Endothelial cell of umbilical vein (primary cell): ENCODE measurements around the gene E2F2. TPM values are rescaled to one million over a fixed set of nuclear protein-coding genes. Genes with fewer than 3 reads are reported as not detected.
"Not testable (repeated sequence)": the region's sequence is repeated elsewhere in the genome, so short reads cannot be mapped to it uniquely, and the experiment has no call there.

Experiments used
- BruUV-seq: library from RNA; stranded (reverse); fragments of 400-500 nt; replicated peaks from 2 replicates; lab custom pipeline; 2021; lab: Mats Ljungman, UMichigan
- CTCF ChIA-PET: fragments of 300-600, 350-600 bp; sonication (Branson Sonifier 250); formaldehyde crosslinking; loops from one replicate; lab custom pipeline; 2021; ENCODE audit warnings: antibody characterized with exemption, inconsistent platforms; lab: Charles Lee
- POLR2A ChIA-PET: fragments of 300-600, 350-600 bp; sonication (Branson Sonifier 250); formaldehyde crosslinking; loops from one replicate; lab custom pipeline; 2021; ENCODE audit warnings: antibody characterized with exemption, inconsistent platforms; lab: Charles Lee
- DNase-seq: peaks from one replicate; pipeline ENCODE4 v3.0.0-alpha.2; 2011; ENCODE audit warnings: low read depth, low spot score
- FAIRE-seq: peaks from 2 replicates; lab custom pipeline; 2011; peaks lifted over from hg19 to GRCh38; lab: Jason Lieb, UNC
- H2AFZ ChIP-seq: 2 replicates; pipeline ENCODE4 v1.6.0; 2012; ENCODE audit warnings: low read depth, low read length, control low read depth, inconsistent platforms
- H3K27ac ChIP-seq: 2 replicates; pipeline ENCODE4 v1.5.1; 2011; ENCODE audit warnings: low read depth, mild to moderate bottlenecking, control low read depth, low read length, moderate library complexity; ENCODE audit not compliant: insufficient read depth
- H3K27me3 ChIP-seq, 2 experiments: 2 replicates each; pipeline versions ENCODE4 v1.6.0 to v1.6.1; 2011; ENCODE audit warnings: low read length in 2 of 2, mixed read lengths in 1 of 2; ENCODE audit not compliant: control insufficient read depth in 2 of 2, insufficient read depth in 2 of 2
- H3K36me3 ChIP-seq, 2 experiments: 2 replicates in 1 of 2; 3 replicates in 1 of 2; pipeline ENCODE4 v1.5.1; 2011; ENCODE audit warnings: low read length in 2 of 2, mild to moderate bottlenecking in 1 of 2, moderate library complexity in 1 of 2; ENCODE audit not compliant: control insufficient read depth in 2 of 2, insufficient read depth in 2 of 2; ENCODE audit errors: extremely low read depth in 1 of 2
- H3K4me1 ChIP-seq: 3 replicates; pipeline ENCODE4 v1.5.1; 2011; ENCODE audit warnings: mild to moderate bottlenecking, low read length; ENCODE audit not compliant: control insufficient read depth, insufficient read depth; ENCODE audit errors: extremely low read depth
- H3K4me2 ChIP-seq: 2 replicates; pipeline ENCODE4 v1.6.1; 2011; ENCODE audit warnings: low read length, control low read depth, mixed read lengths; ENCODE audit not compliant: insufficient read depth
- H3K4me3 ChIP-seq, 3 experiments: fragments of 200-600 bp in 1 of 3; sonication (generic), shearing (Covaris generic) in 1 of 3; replicated peaks in 1 of 3; 2 replicates each; pipeline ENCODE4 v1.5.1; 2011 to 2016; ENCODE audit warnings: control low read depth in 3 of 3, low read length in 3 of 3, mild to moderate bottlenecking in 2 of 3, inconsistent platforms in 1 of 3, low read depth in 1 of 3, moderate library complexity in 1 of 3; ENCODE audit not compliant: insufficient read depth in 1 of 3
- H3K79me2 ChIP-seq: 2 replicates; pipeline ENCODE4 v1.6.0; 2012; ENCODE audit warnings: low read length, inconsistent platforms; ENCODE audit not compliant: control insufficient read depth, insufficient read depth
- H3K9ac ChIP-seq: replicated peaks from 2 replicates; pipeline ENCODE3; 2011; ENCODE audit warnings: low read length, control low read depth; ENCODE audit not compliant: insufficient read depth; ENCODE audit errors: extremely low read depth
- H3K9me1 ChIP-seq: replicated peaks from 3 replicates; pipeline ENCODE4 v1.6.0; 2011; ENCODE audit warnings: mild to moderate bottlenecking, low read length; ENCODE audit not compliant: control insufficient read depth, insufficient read depth; ENCODE audit errors: extremely low read depth
- H3K9me3 ChIP-seq: replicated peaks from 2 replicates; pipeline ENCODE4 v1.5.1; 2012; ENCODE audit warnings: low read length, inconsistent platforms; ENCODE audit not compliant: control insufficient read depth, insufficient read depth
- H4K20me1 ChIP-seq: replicated peaks from 2 replicates; pipeline ENCODE3; 2011; ENCODE audit warnings: mild to moderate bottlenecking, low read length; ENCODE audit not compliant: control insufficient read depth, insufficient read depth; ENCODE audit errors: extremely low read depth
- EZH2 ChIP-seq: IDR thresholded peaks from 2 replicates; pipeline ENCODE4 v1.6.1; 2012; ENCODE audit warnings: borderline replicate concordance, low read depth, mild to moderate bottlenecking, moderate library complexity, low read length, inconsistent platforms; ENCODE audit not compliant: severe bottlenecking
- FOS ChIP-seq: IDR thresholded peaks from 2 replicates; pipeline ENCODE4 v1.6.1; 2011; ENCODE audit warnings: mild to moderate bottlenecking, low read length, moderate library complexity, borderline replicate concordance; ENCODE audit not compliant: insufficient read depth
- GATA2 ChIP-seq: IDR thresholded peaks from 2 replicates; pipeline ENCODE4 v1.7.0; 2011; ENCODE audit warnings: low read depth, mild to moderate bottlenecking, moderate library complexity, mixed read lengths, low read length; ENCODE audit not compliant: insufficient read length, insufficient read depth
- JUN ChIP-seq: IDR thresholded peaks from 2 replicates; pipeline ENCODE4 v1.6.1; 2011; ENCODE audit warnings: borderline replicate concordance, low read depth; ENCODE audit not compliant: insufficient read length, insufficient read depth
- MAX ChIP-seq: IDR thresholded peaks from 2 replicates; pipeline ENCODE4 v1.6.1; 2011; ENCODE audit not compliant: insufficient read depth, insufficient read length
- MYC ChIP-seq: IDR thresholded peaks from one replicate; pipeline ENCODE4 v1.6.1; 2011; ENCODE audit warnings: mild to moderate bottlenecking, low read depth, low read length
- POLR2A ChIP-seq: IDR thresholded peaks from 2 replicates; pipeline ENCODE4 v1.6.1; 2012; ENCODE audit warnings: low read depth, mild to moderate bottlenecking, control low read depth, low read length
- POLR2AphosphoS5 ChIP-seq: IDR thresholded peaks from 2 replicates; pipeline ENCODE4 v1.6.1; 2012; ENCODE audit warnings: low read depth, mild to moderate bottlenecking, control low read depth, low read length, moderate library complexity; ENCODE audit not compliant: insufficient read depth
- dilution Hi-C: fragments of 300-500 bp; cut with MboI; formaldehyde crosslinking; loops from one replicate; pipeline ENCODE4 v1.15.0; 2019; ENCODE audit warnings: low sequenced_read_pairs; ENCODE audit not compliant: extremely low pct_ligation_motif_present
- intact Hi-C: fragments of 100-400 bp; cut with micrococcal nuclease; formaldehyde crosslinking; loops from one replicate; pipeline ENCODE4 v1.10.0; 2022
- polyA plus RNA-seq, 4 experiments: library from polyadenylated mRNA; depleted of rRNA in 3 of 4; stranded (reverse) in 3 of 4; unstranded in 1 of 4; fragments of >200 nt; gene quantifications; 2 replicates each; pipeline versions ENCODE4 v1.2.1 to v1.2.3, GENCODE V29; 2011 to 2012; ENCODE audit warnings: missing spikeins in 1 of 4
- total RNA-seq: library from RNA; stranded (reverse); gene quantifications from 2 replicates; pipeline ENCODE4 v1.2.3, GENCODE V29; 2021

The E2F2 gene
- total and polyA plus RNA-seq, 2 donors (not counting 3 experiments of a cell fraction or from before 2014, with no cell fraction given): 1.1 to 5.6 TPM

GRCh38 chr1:23505851-23506250, 25.2 kb downstream of the E2F2 start:
- no peaks in the 10 kb centered on the region for H3K9me1 ChIP-seq
- no peak overlapping the region for H3K4me2 ChIP-seq
- intact Hi-C loops: no loop called here
- H3K27me3 ChIP-seq: no peaks in the 10 kb centered on the region
- no peak for TF ChIP-seq MYC
- TF ChIP-seq POLR2A: no peak
- TF ChIP-seq JUN: no peak
- TF ChIP-seq FOS: no peak
- no peak for TF ChIP-seq EZH2
- no peak for TF ChIP-seq MAX
- no peak for TF ChIP-seq GATA2
- no peak for TF ChIP-seq POLR2AphosphoS5
- dilution Hi-C loops: no loop called here
- no peak for FAIRE-seq
- no peaks in the 10 kb centered on the region for H3K9me3 ChIP-seq
- H3K9ac ChIP-seq: no peak overlapping the region
- no peaks in the 10 kb centered on the region for H4K20me1 ChIP-seq
- no TSS peak for BruUV-seq
- H2AFZ ChIP-seq: no peak overlapping the region
- H3K4me3 ChIP-seq: no peak overlapping the region
- no peak overlapping the region for H3K27ac ChIP-seq
- ChIA-PET POLR2A (no interaction called here), CTCF (interaction anchor here (1.1 to 5.4 kb wide), 2 partner anchors 8 to 34 kb away, joined by 3 to 65 read pairs; no protein-coding TSS in a partner anchor)
- DNase-seq: no peak
- H3K4me1 ChIP-seq: no peaks in the 10 kb centered on the region
- no peaks in the 10 kb centered on the region for H3K79me2 ChIP-seq
- no peaks in the 10 kb centered on the region for H3K36me3 ChIP-seq

- H3K27ac ChIP-seq, dilution Hi-C loops, H3K4me3 ChIP-seq, H3K9ac ChIP-seq, H3K9me1 ChIP-seq, H3K4me1 ChIP-seq, DNase-seq, H3K79me2 ChIP-seq, BruUV-seq, H4K20me1 ChIP-seq, H3K4me2 ChIP-seq, CTCF ChIA-PET, H3K36me3 ChIP-seq, POLR2A ChIA-PET, FAIRE-seq, H3K9me3 ChIP-seq, H2AFZ ChIP-seq, H3K27me3 ChIP-seq, intact Hi-C loops: not testable (repeated sequence)
These were observed 26.9 kb downstream of the E2F2 start for GRCh38 chr1:23504156-23504555.
